Amniotic epithelial cell (primary cell): ENCODE data around the gene HSCB.
A peak's percentile ranks its signal among the peaks of the same experiment; 100 is the strongest.
"Not testable (repeated sequence)": the region's sequence is repeated elsewhere in the genome, so short reads cannot be mapped to it uniquely, and the experiment has no call there.

Experiments used
- DNase-seq: peaks from one replicate; pipeline ENCODE4 v3.0.0-alpha.2; 2010; ENCODE audit warnings: low read depth

HSCB gene, protein sequence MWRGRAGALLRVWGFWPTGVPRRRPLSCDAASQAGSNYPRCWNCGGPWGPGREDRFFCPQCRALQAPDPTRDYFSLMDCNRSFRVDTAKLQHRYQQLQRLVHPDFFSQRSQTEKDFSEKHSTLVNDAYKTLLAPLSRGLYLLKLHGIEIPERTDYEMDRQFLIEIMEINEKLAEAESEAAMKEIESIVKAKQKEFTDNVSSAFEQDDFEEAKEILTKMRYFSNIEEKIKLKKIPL

DNA sequence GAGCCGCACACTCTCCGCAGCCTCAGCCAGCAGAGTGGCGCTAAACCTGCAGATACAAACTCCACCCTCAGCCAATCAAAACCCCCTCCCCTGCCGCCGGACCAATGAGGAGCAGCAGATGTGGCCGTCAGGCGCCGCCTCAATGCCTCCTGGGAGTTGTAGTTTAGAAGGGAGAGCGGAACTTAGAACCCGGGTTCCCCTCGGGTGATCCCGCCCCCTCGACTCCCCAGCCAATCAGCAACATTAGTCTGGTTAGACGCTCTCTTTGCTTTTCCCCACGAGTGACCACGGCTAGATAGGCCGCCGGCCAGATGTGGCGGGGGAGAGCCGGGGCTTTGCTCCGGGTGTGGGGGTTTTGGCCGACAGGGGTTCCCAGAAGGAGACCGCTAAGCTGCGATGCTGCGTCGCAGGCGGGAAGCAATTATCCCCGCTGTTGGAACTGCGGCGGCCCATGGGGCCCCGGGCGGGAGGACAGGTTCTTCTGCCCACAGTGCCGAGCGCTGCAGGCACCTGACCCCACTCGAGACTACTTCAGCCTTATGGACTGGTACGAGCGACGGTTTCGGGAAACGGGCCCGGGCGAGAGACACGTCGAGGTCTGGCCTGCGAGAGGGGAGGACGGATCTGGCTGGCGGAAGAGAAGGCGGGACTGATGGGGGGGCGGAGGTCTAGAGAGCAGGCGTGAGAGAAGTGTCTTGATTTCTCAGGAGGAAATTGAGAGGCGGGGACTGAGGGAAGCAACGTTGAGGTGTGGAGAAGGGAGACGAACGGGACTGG is at the start of gene HSCB, which contains the start of gene CHEK2:
Gene HSCB (plus strand): TSS at position 255 of the 777 bp plus-strand sequence. CDS start 57 bp downstream, at position 312.
Gene CHEK2 (minus strand): TSS at position 36 of the 777 bp plus-strand sequence. CDS start 7,099 bp downstream, outside the sequence.
- DNase-seq = peak; percentile 99

GRCh38 chr22:28693041-28693760 is 48.6 kb upstream of the HSCB start:
- not testable (repeated sequence) for DNase-seq

GRCh38 chr22:28702891-28703290 is 38.9 kb upstream of the HSCB start:
- DNase-seq = no peak

- DNase-seq = peak; percentile 79
Observed at GRCh38 chr22:28703436-28703835, 38.4 kb upstream of the HSCB start.

GRCh38 chr22:28706845-28707244 is 35.0 kb upstream of the HSCB start:
- DNase-seq = no peak

DNA sequence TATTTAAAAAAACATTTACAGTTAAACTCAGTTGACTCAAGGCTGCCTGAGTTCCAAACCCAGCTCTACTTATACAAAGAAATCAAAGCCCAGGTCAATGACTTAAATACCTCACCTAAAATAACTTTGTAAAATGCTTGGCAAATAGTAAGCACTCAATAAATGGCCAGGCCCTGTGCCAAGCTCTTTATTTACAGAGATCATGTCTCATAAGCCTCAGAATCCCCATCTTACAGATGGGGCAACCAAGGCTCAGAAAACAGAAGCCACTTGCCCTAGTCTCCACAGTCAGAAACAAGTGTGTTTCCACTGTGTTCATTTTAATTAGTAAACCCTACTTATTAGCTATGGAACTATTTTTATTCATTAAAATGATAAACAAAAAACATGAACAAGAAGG is 31.7 kb upstream of the HSCB start:
- no peak for DNase-seq

- peak; percentile 85 for DNase-seq
Observed at GRCh38 chr22:28710576-28711191, 31.2 kb upstream of the HSCB start.

DNA sequence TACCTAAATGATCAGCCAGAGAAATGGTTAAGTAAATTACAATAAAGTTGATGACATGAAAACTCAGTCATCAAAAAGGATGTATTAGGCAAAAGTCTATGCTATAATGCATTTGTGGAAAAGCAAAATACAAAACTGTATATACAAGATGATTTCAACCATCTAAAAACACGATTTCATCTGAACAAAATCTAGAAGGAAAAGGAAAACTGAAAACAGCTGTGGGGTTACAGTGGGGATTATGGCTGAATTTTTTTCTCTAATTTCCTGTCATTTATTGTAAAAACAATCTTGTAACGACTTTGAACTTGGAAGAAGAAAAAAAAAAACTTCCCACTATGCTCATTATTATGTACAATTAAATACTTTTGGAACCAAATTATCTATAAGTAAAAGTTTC is 30.5 kb upstream of the HSCB start:
- DNase-seq = no peak

- peak; percentile 99 for DNase-seq
Observed at GRCh38 chr22:28711820-28712777, 29.7 kb upstream of the HSCB start.

DNA sequence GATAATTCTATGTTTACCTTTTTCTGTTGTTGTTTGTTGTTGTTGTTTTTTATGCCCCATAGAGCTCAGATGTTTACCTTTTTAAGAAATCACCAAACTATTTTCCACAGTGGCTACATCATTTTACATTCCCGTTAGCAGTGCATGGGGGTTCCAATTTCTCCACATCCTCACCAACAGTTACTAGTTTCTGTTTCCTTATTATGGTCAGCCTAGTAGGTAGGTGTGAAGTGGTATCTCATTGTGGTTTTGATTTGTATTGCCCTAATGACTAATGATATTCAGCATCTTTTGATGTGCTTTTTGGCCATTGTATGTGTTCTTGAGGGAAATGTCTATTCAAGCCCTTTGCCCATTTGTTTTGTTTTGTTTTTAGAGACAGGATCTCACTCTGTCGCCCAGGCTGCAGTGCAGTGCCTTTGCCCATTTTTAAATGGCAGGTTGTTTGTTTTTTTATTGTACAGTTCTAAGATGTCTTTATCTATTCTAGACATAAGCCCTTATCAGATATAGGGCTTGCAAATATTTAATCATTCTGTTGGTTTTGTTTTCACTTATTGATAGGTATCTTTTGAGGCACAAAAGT is 27.7 kb upstream of the HSCB start:
- DNase-seq = peak; percentile 33

DNA sequence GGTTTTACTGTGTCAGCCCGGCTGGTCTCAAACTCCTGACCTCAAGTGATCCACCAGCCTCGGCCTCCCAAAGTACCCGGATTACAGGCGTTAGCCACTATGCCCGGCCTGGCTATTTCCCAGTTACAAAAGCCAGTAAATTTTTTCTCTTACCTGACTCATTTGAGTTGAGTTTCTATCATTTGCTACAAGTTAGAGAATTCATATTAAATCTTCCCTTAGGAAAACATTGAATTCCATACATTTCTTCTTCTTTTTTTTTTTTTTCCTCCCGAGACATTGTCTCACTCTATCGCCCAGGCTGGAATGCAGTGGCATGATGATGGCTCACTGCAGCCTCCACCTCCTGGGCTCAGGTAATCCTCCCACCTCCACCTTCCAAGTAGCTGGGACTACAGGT is 26.2 kb upstream of the HSCB start:
- no peak for DNase-seq

DNA sequence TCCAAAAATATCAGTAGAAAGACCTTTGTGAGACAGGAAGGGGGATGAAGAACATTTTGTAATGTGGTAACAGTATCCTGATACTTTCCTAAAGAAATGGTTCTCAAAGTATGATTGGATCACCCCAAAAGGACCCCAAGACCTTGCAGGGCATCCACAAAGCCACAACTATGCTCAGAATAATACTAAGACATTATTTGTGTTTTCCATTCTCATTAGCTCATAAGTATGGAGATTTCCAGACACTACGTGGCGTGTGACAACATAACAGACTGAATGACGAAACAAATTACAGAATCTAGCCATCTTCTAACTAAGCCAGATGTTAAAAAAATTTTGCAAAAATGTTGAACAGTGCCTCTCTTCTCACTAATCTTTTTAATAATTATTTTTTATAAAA is 25.2 kb upstream of the HSCB start:
- peak; percentile 51 for DNase-seq

- no peak for DNase-seq
Observed at GRCh38 chr22:28718044-28718443, 23.8 kb upstream of the HSCB start.

GRCh38 chr22:28728002-28728401 is 13.8 kb upstream of the HSCB start:
- no peak for DNase-seq

DNA sequence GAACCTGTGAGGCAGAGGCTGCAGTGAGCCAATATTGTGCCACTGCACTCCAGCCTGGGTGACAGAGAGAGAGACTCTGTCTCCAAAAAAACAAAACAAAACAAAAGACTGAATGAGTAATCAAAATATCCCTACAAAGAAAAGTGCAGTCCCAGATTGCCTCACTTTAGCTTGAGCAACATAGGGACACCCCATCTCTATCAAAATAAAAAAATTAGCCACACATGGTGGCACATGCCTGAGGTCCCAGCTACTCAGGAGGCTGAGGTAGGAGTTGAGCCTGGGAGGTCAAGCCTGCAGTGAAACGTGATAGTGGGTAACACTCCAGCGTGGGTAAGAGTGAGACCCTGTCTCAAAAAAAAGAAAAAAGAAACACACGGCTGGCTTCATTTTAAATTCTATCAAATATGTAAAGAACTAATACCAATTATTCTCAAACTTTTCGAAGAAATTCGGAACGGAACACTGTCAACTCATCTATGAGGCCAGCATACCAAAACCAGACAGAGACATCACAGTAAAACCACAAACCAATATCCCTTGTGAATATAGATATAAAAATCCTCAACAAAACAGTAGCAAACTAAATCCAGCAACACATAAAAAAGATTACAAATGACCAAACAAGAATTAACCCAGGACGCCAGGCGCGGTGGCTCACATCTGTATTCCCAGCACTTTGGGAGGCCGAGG is 13.1 kb upstream of the HSCB start:
- peak; percentile 36 for DNase-seq

- DNase-seq = no peak
Observed at GRCh38 chr22:28730179-28730578, 11.7 kb upstream of the HSCB start.

- no peak for DNase-seq
Observed at GRCh38 chr22:28734393-28734792, 7.4 kb upstream of the HSCB start.

DNA sequence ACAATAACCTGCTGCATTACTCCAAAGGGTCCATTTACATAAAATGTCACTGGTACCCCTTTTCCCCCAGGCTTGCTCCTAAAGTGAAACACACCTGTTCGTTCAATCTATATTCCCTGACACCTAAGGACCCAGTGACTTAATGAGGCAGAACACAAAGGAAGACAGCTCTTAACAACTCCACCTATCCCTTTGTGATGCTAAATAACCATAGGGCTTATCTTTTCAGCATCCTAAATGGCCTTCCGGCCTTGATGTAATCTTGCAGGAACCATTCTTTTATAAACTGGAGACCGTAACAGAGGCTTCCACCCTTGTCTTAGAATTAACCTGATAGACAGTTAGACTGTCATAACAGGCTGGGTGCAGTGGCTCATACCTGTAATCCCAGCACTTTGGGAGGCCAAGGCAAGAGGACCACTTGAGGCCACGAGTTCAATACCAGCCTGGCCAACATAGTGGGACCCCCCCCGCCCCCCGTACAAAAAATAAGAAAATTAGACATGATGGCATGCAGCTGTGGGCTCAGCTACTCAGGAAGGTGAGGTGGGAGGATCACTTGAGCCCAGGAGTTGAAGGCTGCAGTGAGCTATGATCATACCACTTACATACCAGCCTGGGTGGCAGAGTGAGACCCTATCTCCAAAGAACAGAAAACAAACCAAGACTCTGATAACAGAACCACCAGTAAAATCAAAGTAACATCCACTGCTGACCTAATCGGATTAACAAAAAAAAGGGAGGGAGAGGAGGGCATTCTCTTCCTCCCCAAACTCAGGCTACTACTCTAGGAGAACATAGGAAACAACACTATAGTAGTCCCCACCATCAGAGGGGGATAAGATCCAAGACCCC is 5.3 kb upstream of the HSCB start:
- DNase-seq = no peak

GRCh38 chr22:28737701-28738100 is 4.1 kb upstream of the HSCB start:
- no peak for DNase-seq
